Smooth muscle cell (in vitro differentiated cells): ENCODE measurements around the gene GPR12. TPM values are rescaled to one million over a fixed set of nuclear protein-coding genes. Genes with fewer than 3 reads are reported as not detected.

Experiments
- DNase-seq: peaks from one replicate; lab custom pipeline; 2025; ENCODE audit not compliant: unreplicated experiment; lab: John Stamatoyannopoulos, UW
- H2AFZ ChIP-seq: fragments of 200-600 bp; sonication (generic); 2 replicates; pipeline ENCODE4 v1.6.0; 2016; ENCODE audit warnings: antibody characterized with exemption, low read depth, mild to moderate bottlenecking
- H3F3A ChIP-seq: fragments of 200-600 bp; sonication (generic); 2 replicates; pipeline ENCODE4 v1.6.0; 2017; ENCODE audit warnings: antibody characterized with exemption, low read depth
- H3K27ac ChIP-seq: fragments of 200-600 bp; sonication (generic); 2 replicates; pipeline ENCODE4 v1.5.1; 2016; ENCODE audit warnings: low read depth, mild to moderate bottlenecking
- H3K27me3 ChIP-seq: fragments of 200-600 bp; sonication (generic); 2 replicates; pipeline ENCODE4 v1.6.1; 2016; ENCODE audit warnings: low read depth, mild to moderate bottlenecking
- H3K36me3 ChIP-seq: fragments of 200-600 bp; sonication (generic); 2 replicates; pipeline ENCODE4 v1.5.1; 2016; ENCODE audit warnings: low read depth
- H3K4me1 ChIP-seq: fragments of 200-600 bp; sonication (generic); 2 replicates; pipeline ENCODE4 v1.5.1; 2016; ENCODE audit warnings: low read depth
- H3K4me2 ChIP-seq: fragments of 200-600 bp; sonication (generic); 2 replicates; pipeline ENCODE4 v1.6.0; 2016; ENCODE audit warnings: mild to moderate bottlenecking
- H3K4me3 ChIP-seq: fragments of 200-600 bp; sonication (generic); 2 replicates; pipeline ENCODE4 v1.5.1; 2016; ENCODE audit warnings: mild to moderate bottlenecking
- H3K79me2 ChIP-seq: fragments of 200-600 bp; sonication (generic); 2 replicates; pipeline ENCODE4 v1.6.0; 2016; ENCODE audit warnings: low read depth, mild to moderate bottlenecking
- H3K9ac ChIP-seq: fragments of 200-600 bp; sonication (generic); 2 replicates; pipeline ENCODE4 v1.6.0; 2016; ENCODE audit warnings: low read depth
- H3K9me3 ChIP-seq: fragments of 200-600 bp; sonication (generic); replicated peaks from 2 replicates; pipeline ENCODE4 v1.5.1; 2016; ENCODE audit warnings: low read depth
- H4K20me1 ChIP-seq: fragments of 200-600 bp; sonication (generic); 2 replicates; pipeline ENCODE4 v1.6.0; 2016; ENCODE audit warnings: low read depth
- CTCF ChIP-seq: fragments of 200-600 bp; sonication (generic); IDR thresholded peaks from 2 replicates; pipeline ENCODE4 v1.5.1; 2017; ENCODE audit warnings: borderline replicate concordance, mild to moderate bottlenecking, antibody characterized with exemption; ENCODE audit not compliant: insufficient read depth, poor library complexity, severe bottlenecking
- whole genome bisulfite sequencing: methylation state at CpG from one replicate; pipeline ENCODE4 v1.1.7; 2016; ENCODE audit warnings: low lambda C conversion rate; 5-methylcytosine and 5-hydroxymethylcytosine counted together
- polyA plus RNA-seq: library from polyadenylated mRNA; unstranded; fragments of >200 nt; fragmentation: Nextera tagmentation; extraction: Ambion mirVana; gene quantifications from 2 replicates; pipeline ENCODE4 v1.2.1, GENCODE V29; 2016
- total RNA-seq: library from RNA; depleted of rRNA; stranded (reverse); fragments of >200 nt; gene quantifications from 2 replicates; pipeline ENCODE4 v1.2.3, GENCODE V29; 2014

GPR12 gene
- total and polyA plus RNA-seq, 2 experiments from 2014 or later, result not detected

GRCh38 chr13:26759249-26759906, 1.2 kb downstream of the GPR12 start:
- peaks cover 93% of the 10 kb centered on the region for H3K27me3 ChIP-seq
- no peak overlapping the region for H2AFZ ChIP-seq
- H3K36me3 ChIP-seq, result no peaks in the 10 kb centered on the region
- no peak overlapping the region for H3K9ac ChIP-seq
- no peaks in the 10 kb centered on the region for H4K20me1 ChIP-seq
- no peaks in the 10 kb centered on the region for H3F3A ChIP-seq
- no peak for TF ChIP-seq CTCF
- H3K4me2 ChIP-seq, result peak overlapping the region; percentile 84
- 75% methylated on average over 27 of the region's 27 CpGs for WGBS
- H3K4me3 ChIP-seq, result peak overlapping the region; percentile 42
- no peak for DNase-seq
- H3K27ac ChIP-seq, result no peak overlapping the region
- H3K4me1 ChIP-seq, result peaks cover 7% of the 10 kb centered on the region
- no peaks in the 10 kb centered on the region for H3K9me3 ChIP-seq
- no peaks in the 10 kb centered on the region for H3K79me2 ChIP-seq

- Histone ChIP-seq H3K4me2 (no peak overlapping the region), H3K79me2 (no peaks in the 10 kb centered on the region), H3F3A (no peaks in the 10 kb centered on the region), H3K4me3 (no peak overlapping the region), H3K36me3 (no peaks in the 10 kb centered on the region), H3K9me3 (no peaks in the 10 kb centered on the region), H3K4me1 (peaks cover 7% of the 10 kb centered on the region), H3K27ac (no peak overlapping the region), H4K20me1 (no peaks in the 10 kb centered on the region), H2AFZ (no peak overlapping the region), H3K9ac (no peak overlapping the region), H3K27me3 (peaks cover 90% of the 10 kb centered on the region)
- WGBS, result 84% methylated on average over 18 of the region's 18 CpGs
- DNase-seq, result no peak
- TF ChIP-seq CTCF, result no peak
These were observed 2.0 kb downstream of the GPR12 start for GRCh38 chr13:26758496-26759157.

- H3K9me3 ChIP-seq, result no peaks in the 10 kb centered on the region
- WGBS, result 49% methylated on average over 3 of the region's 3 CpGs
- no peak for TF ChIP-seq CTCF
- no peaks in the 10 kb centered on the region for H3K36me3 ChIP-seq
- H2AFZ ChIP-seq, result no peak overlapping the region
- DNase-seq, result no peak
- no peaks in the 10 kb centered on the region for H4K20me1 ChIP-seq
- no peak overlapping the region for H3K27ac ChIP-seq
- H3K27me3 ChIP-seq, result peaks cover 83% of the 10 kb centered on the region
- no peaks in the 10 kb centered on the region for H3F3A ChIP-seq
- peaks cover 7% of the 10 kb centered on the region for H3K4me1 ChIP-seq
- no peak overlapping the region for H3K9ac ChIP-seq
- no peak overlapping the region for H3K4me2 ChIP-seq
- no peak overlapping the region for H3K4me3 ChIP-seq
- no peaks in the 10 kb centered on the region for H3K79me2 ChIP-seq
These were observed 3.6 kb downstream of the GPR12 start for GRCh38 chr13:26756961-26757360.
